GM12878 (cell line): ENCODE results near the gene TPRG1. TPM values are rescaled to one million over a fixed set of nuclear protein-coding genes. Genes with fewer than 3 reads are reported as not detected.

Source experiments
- ATAC-seq: fragments of 200-7000 bp; cut with Tn5 transposase; 3 replicates; pipeline ENCODE4 v1.9.1; 2020; ENCODE audit warnings: mild to moderate bottlenecking, moderate library complexity
- BruUV-seq: library from RNA; stranded (reverse); fragments of 400-500 nt; replicated peaks from 2 replicates; lab custom pipeline; 2021; lab: Mats Ljungman, UMichigan
- CTCF ChIA-PET: fragments of 300-600 bp; sonication (Branson Sonifier 250); formaldehyde crosslinking; extraction: SDS; loops from one replicate; lab custom pipeline; 2021; ENCODE audit warnings: inconsistent platforms; lab: Yijun Ruan, JAX
- POLR2A ChIA-PET: fragments of 350-600 bp; formaldehyde crosslinking; extraction: SDS; loops from one replicate; lab custom pipeline; 2021; ENCODE audit warnings: inconsistent platforms; lab: Charles Lee
- RAD21 ChIA-PET: fragments of 300-600 bp; sonication (Branson Sonifier 250); formaldehyde crosslinking; loops from one replicate; lab custom pipeline; 2023; ENCODE audit warnings: antibody characterized with exemption; ENCODE audit not compliant: unreplicated experiment; lab: Charles Lee
- SMC1A ChIA-PET: fragments of 300-600 bp; sonication (Branson Sonifier 250); formaldehyde crosslinking; loops from one replicate; lab custom pipeline; 2023; ENCODE audit not compliant: unreplicated experiment, uncharacterized antibody; lab: Charles Lee
- DNase-seq: peaks from one replicate; pipeline ENCODE4 v3.0.0-alpha.2; 2011; ENCODE audit warnings: low read depth, low spot score
- FAIRE-seq: peaks from 3 replicates; lab custom pipeline; 2011; peaks lifted over from hg19 to GRCh38; lab: Jason Lieb, UNC
- H2AFZ ChIP-seq: 2 replicates; pipeline ENCODE4 v1.6.0; 2011; ENCODE audit warnings: low read depth, low read length, control low read depth; ENCODE audit not compliant: control insufficient read depth
- H3K27ac ChIP-seq: 2 replicates; pipeline ENCODE4 v1.5.1; 2011; ENCODE audit warnings: control low read depth; ENCODE audit not compliant: control insufficient read depth, insufficient read depth
- H3K27me3 ChIP-seq, 2 experiments: replicated peaks in 1 of 2; 2 replicates each; pipeline versions ENCODE4 v1.6.0 to v1.6.1; 2011; ENCODE audit warnings: low read length in 1 of 2; ENCODE audit not compliant: control insufficient read depth in 2 of 2, insufficient read depth in 2 of 2
- H3K36me3 ChIP-seq, 2 experiments: 2 replicates each; pipeline ENCODE4 v1.5.1; 2011; ENCODE audit warnings: low read length in 1 of 2; ENCODE audit not compliant: control insufficient read depth in 2 of 2, insufficient read depth in 2 of 2
- H3K4me1 ChIP-seq: 2 replicates; pipeline ENCODE4 v1.6.1; 2011; ENCODE audit warnings: mild to moderate bottlenecking, low read length, moderate library complexity, mixed read lengths; ENCODE audit not compliant: control insufficient read depth, insufficient read depth
- H3K4me2 ChIP-seq: 2 replicates; pipeline ENCODE4 v1.6.0; 2011; ENCODE audit warnings: control low read depth; ENCODE audit not compliant: control insufficient read depth, insufficient read depth
- H3K4me3 ChIP-seq: fragments of 200-600 bp; sonication (generic); 2 replicates; pipeline ENCODE4 v1.5.1; 2016
- H3K79me2 ChIP-seq: 2 replicates; pipeline ENCODE4 v1.6.0; 2011; ENCODE audit warnings: low read length; ENCODE audit not compliant: control insufficient read depth, insufficient read depth
- H3K9ac ChIP-seq: 2 replicates; pipeline ENCODE4 v1.8.0; 2011; ENCODE audit warnings: low read length, control low read depth, mixed read lengths; ENCODE audit not compliant: control insufficient read depth, insufficient read depth
- H3K9me3 ChIP-seq: replicated peaks from 3 replicates; pipeline ENCODE4 v1.5.1; 2011; ENCODE audit warnings: mild to moderate bottlenecking, low read length; ENCODE audit not compliant: control insufficient read depth, insufficient read depth
- H4K20me1 ChIP-seq: 2 replicates; pipeline ENCODE4 v1.6.0; 2011; ENCODE audit not compliant: control insufficient read depth, insufficient read depth
- CHD1 ChIP-seq: IDR thresholded peaks from 2 replicates; pipeline ENCODE4 v1.6.1; 2012; ENCODE audit warnings: low read depth, low read length, improper control_type of control experiment
- GABPA ChIP-seq: IDR thresholded peaks from 2 replicates; pipeline ENCODE4 v1.6.1; 2014; ENCODE audit warnings: antibody characterized with exemption, low read depth, mild to moderate bottlenecking, inconsistent platforms
- HCFC1 ChIP-seq: fragments of 150-350 bp; IDR thresholded peaks from 2 replicates; pipeline ENCODE4 v1.6.1; 2014; ENCODE audit warnings: low read length
- MYB ChIP-seq: fragments of 150-350 bp; IDR thresholded peaks from 2 replicates; pipeline ENCODE4 v1.6.1; 2014; ENCODE audit warnings: mild to moderate bottlenecking, low read depth, low read length, borderline replicate concordance
- NRF1 ChIP-seq: conservative IDR thresholded peaks from 2 replicates; pipeline ENCODE4 v1.6.1; 2011; ENCODE audit warnings: mild to moderate bottlenecking, low read depth, low read length, improper control_type of control experiment
- POLR2AphosphoS5 ChIP-seq: IDR thresholded peaks from 2 replicates; pipeline ENCODE4 v1.6.1; 2011; ENCODE audit warnings: mild to moderate bottlenecking, low read length, inconsistent platforms
- RUNX3 ChIP-seq: IDR thresholded peaks from 2 replicates; pipeline ENCODE4 v1.6.1; 2012; ENCODE audit warnings: low read length, inconsistent platforms
- SIN3A ChIP-seq: IDR thresholded peaks from 2 replicates; pipeline ENCODE4 v1.6.1; 2012; ENCODE audit warnings: low read depth, low read length, improper control_type of control experiment
- ZSCAN29 ChIP-seq: fragments of 450-650 bp; IDR thresholded peaks from 2 replicates; pipeline ENCODE4 v1.6.1; 2017; ENCODE audit warnings: mild to moderate bottlenecking, moderate library complexity
- WGBS: methylation state at CpG from one replicate; pipeline ENCODE4 v1.1.6; 2016; ENCODE audit warnings: low lambda C conversion rate; ENCODE audit not compliant: insufficient replicate concordance, insufficient coverage; ENCODE audit errors: missing lambda C conversion rate; 5-methylcytosine and 5-hydroxymethylcytosine counted together
- in situ Hi-C: fragments of 300-500 bp; cut with MboI; formaldehyde crosslinking; loops from 9 replicates; pipeline ENCODE4 v1.14.3; 2018; ENCODE audit warnings: mixed read lengths
- intact Hi-C: fragments of 100-400 bp; cut with micrococcal nuclease; formaldehyde crosslinking; loops from one replicate; pipeline ENCODE4 v1.14.2; 2022; ENCODE audit not compliant: unreplicated experiment
- polyA plus RNA-seq, 11 experiments: library from polyadenylated mRNA; depleted of rRNA in 4 of 11; unstranded in 6 of 11; stranded (reverse) in 5 of 11; fragments of >200 nt; fragmentation: Nextera tagmentation in 4 of 11; fragmentation: Illumina TruSeq in 1 of 11; extraction: Ambion mirVana in 4 of 11; extraction: Trizol in 1 of 11; gene quantifications; 1 replicate in 1 of 11; 2 replicates in 10 of 11; pipeline versions ENCODE4 v1.2.1 to v1.2.3, GENCODE V29; 2011 to 2016; ENCODE audit warnings: inconsistent platforms in 2 of 11, missing spikeins in 2 of 11, low read depth in 1 of 11
- total RNA-seq, 4 experiments: library from RNA; depleted of rRNA in 3 of 4; stranded (reverse); fragments of >200 nt in 3 of 4; fragmentation: Illumina TruSeq in 1 of 4; extraction: Trizol in 1 of 4; gene quantifications; 2 replicates each; pipeline versions ENCODE4 v1.2.1 to v1.2.3, GENCODE V29; 2013 to 2021
- TF ChIP-seq, protein P1 (sequence below): IDR thresholded peaks from 2 replicates; pipeline ENCODE4 v1.6.1; 2011; ENCODE audit warnings: low read depth, low read length, improper control_type of control experiment, borderline replicate concordance
- TF ChIP-seq, protein P2 (sequence below): fragments of 450-650 bp; formaldehyde crosslinking; IDR thresholded peaks from 2 replicates; pipeline ENCODE4 v1.5.0; 2022; ENCODE audit warnings: mild to moderate bottlenecking, missing genetic modification characterization

Gene TPRG1
- total and polyA plus RNA-seq, 10 of the 15 experiments (the other 5 are each of a cell fraction or from before 2014, with no cell fraction given): 0.26 to 30.7 (median 3.6) TPM

DNA sequence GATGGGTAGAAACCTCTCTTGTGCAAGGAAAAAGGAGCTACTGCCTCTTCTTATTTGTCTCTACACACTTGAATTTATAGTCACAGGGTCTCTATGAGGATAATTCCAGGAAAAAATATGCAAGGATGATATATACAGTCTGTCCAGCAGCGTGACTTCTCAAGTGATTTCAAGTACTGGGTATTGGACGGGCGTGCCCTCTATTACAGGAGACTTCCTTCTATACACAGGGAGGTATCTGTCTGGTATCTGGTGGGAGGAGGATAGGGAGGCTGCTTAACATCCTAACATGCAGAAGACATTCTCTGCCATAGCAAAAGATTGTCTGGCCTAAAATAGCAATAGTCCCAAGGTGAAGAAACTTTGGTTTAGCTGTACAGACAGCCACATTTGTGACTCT, 146.1 kb downstream of the TPRG1 start:
- H3K27ac ChIP-seq: no peak overlapping the region
- H3K4me1 ChIP-seq: no peaks in the 10 kb centered on the region; the same call in 1 of the 2 replicates
- ChIA-PET CTCF (interaction anchor here (0.9 kb wide), 1 partner anchor 630 kb away, joined by 3 read pairs; no protein-coding TSS in a partner anchor), SMC1A (interaction anchor here (1.3 kb wide), 1 partner anchor 26 kb away, joined by 3 read pairs; no protein-coding TSS in a partner anchor), RAD21 (interaction anchor here (1.3 kb wide), 1 partner anchor 10 kb away, joined by 4 read pairs; no protein-coding TSS in a partner anchor), POLR2A (interaction anchor here (0.5 to 0.7 kb wide), 2 partner anchors 17 to 31 kb away, joined by 3 to 4 read pairs; no protein-coding TSS in a partner anchor)
- 82% methylated on average over 3 of the region's 3 CpGs for WGBS
- H3K79me2 ChIP-seq: no peaks in the 10 kb centered on the region
- H3K9me3 ChIP-seq: no peaks in the 10 kb centered on the region; the same call in 1 of the 3 replicates
- intact Hi-C loops (no loop called here), in situ Hi-C loops (no loop called here)
- no peak overlapping the region for H3K4me2 ChIP-seq
- H3K9ac ChIP-seq: no peak overlapping the region
- peaks cover 0 to 2% of the 10 kb centered on the region in 2 experiments; a peak in 1 of 4 replicates for H3K36me3 ChIP-seq
- H2AFZ ChIP-seq: no peak overlapping the region
- TF ChIP-seq HCFC1: no peak
- TF ChIP-seq, protein P1, sequence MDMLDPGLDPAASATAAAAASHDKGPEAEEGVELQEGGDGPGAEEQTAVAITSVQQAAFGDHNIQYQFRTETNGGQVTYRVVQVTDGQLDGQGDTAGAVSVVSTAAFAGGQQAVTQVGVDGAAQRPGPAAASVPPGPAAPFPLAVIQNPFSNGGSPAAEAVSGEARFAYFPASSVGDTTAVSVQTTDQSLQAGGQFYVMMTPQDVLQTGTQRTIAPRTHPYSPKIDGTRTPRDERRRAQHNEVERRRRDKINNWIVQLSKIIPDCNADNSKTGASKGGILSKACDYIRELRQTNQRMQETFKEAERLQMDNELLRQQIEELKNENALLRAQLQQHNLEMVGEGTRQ: no peak
- no TSS peak for BruUV-seq
- no peaks in the 10 kb centered on the region for H4K20me1 ChIP-seq
- no peak for FAIRE-seq
- H3K27me3 ChIP-seq: 0 out of 4 replicates have a peak, but pooled peaks cover 0 to 1% of the 10 kb centered on the region in 2 experiments
- no peak for ATAC-seq
- DNase-seq: no peak
- no peak overlapping the region for H3K4me3 ChIP-seq

DNA sequence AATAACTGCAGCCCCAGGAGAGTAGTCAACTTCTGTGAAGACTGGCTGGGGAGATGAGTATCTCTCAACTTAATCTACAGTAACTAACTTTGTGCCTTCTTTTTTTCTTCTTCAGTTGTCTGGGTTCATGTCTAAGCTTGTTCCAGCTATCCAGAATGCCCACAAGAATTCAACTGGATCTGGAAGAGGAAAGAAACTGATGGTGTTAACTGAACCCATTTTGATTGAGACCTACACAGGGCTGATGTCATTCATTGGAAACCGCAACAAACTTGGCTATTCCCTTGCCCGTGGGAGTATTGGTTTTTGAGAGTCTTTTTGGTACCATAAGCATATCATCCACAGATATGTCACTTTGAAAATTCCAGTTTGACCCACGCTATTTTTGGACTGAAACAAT, 148.7 kb downstream of the TPRG1 start:
- DNase-seq (no peak), FAIRE-seq (no peak), ATAC-seq (no peak)
- no peak overlapping the region for H3K27ac ChIP-seq
- H3K4me3 ChIP-seq: no peak overlapping the region
- 94% methylated on average over 3 of the region's 3 CpGs for WGBS
- no peak overlapping the region for H2AFZ ChIP-seq
- H3K9ac ChIP-seq: no peak overlapping the region
- in situ Hi-C loops: no loop called here
- CTCF ChIA-PET: interaction anchor here (0.6 to 2.6 kb wide), 2 partner anchors 12 to 844 kb away, joined by 3 to 9 read pairs; no protein-coding TSS in a partner anchor
- H3K36me3 ChIP-seq: peaks cover 0 to 2% of the 10 kb centered on the region in 2 experiments; a peak in 1 of 4 replicates
- POLR2A ChIA-PET: interaction anchor here (0.6 kb wide), 1 partner anchor 211 kb away, joined by 5 read pairs; no protein-coding TSS in a partner anchor
- no peaks in the 10 kb centered on the region for H4K20me1 ChIP-seq
- intact Hi-C loops: no loop called here
- BruUV-seq: no TSS peak
- H3K4me2 ChIP-seq: no peak overlapping the region
- 0 out of 4 replicates have a peak, but pooled peaks cover 0 to 1% of the 10 kb centered on the region in 2 experiments for H3K27me3 ChIP-seq
- RAD21 ChIA-PET: interaction anchor here (1.3 kb wide), 1 partner anchor 12 kb away, joined by 7 read pairs; no protein-coding TSS in a partner anchor
- peaks cover 15% of the 10 kb centered on the region for H3K4me1 ChIP-seq
- no peaks in the 10 kb centered on the region for H3K79me2 ChIP-seq
- SMC1A ChIA-PET: interaction anchor here (0.7 to 1.2 kb wide), 4 partner anchors 19 to 628 kb away, joined by 3 to 4 read pairs (median 3); no protein-coding TSS in a partner anchor
- peaks cover 3% of the 10 kb centered on the region; the same call in 2 of the 3 replicates for H3K9me3 ChIP-seq
- TF ChIP-seq RUNX3: no peak
- TF ChIP-seq, protein P2, sequence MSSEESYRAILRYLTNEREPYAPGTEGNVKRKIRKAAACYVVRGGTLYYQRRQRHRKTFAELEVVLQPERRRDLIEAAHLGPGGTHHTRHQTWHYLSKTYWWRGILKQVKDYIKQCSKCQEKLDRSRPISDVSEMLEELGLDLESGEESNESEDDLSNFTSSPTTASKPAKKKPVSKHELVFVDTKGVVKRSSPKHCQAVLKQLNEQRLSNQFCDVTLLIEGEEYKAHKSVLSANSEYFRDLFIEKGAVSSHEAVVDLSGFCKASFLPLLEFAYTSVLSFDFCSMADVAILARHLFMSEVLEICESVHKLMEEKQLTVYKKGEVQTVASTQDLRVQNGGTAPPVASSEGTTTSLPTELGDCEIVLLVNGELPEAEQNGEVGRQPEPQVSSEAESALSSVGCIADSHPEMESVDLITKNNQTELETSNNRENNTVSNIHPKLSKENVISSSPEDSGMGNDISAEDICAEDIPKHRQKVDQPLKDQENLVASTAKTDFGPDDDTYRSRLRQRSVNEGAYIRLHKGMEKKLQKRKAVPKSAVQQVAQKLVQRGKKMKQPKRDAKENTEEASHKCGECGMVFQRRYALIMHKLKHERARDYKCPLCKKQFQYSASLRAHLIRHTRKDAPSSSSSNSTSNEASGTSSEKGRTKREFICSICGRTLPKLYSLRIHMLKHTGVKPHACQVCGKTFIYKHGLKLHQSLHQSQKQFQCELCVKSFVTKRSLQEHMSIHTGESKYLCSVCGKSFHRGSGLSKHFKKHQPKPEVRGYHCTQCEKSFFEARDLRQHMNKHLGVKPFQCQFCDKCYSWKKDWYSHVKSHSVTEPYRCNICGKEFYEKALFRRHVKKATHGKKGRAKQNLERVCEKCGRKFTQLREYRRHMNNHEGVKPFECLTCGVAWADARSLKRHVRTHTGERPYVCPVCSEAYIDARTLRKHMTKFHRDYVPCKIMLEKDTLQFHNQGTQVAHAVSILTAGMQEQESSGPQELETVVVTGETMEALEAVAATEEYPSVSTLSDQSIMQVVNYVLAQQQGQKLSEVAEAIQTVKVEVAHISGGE (CRISPR knock-in tag): no peak
- TF ChIP-seq NRF1: no peak
- TF ChIP-seq POLR2AphosphoS5: no peak
- no peak for TF ChIP-seq CHD1
- TF ChIP-seq MYB: no peak
- TF ChIP-seq, protein P1: no peak
- no peak for TF ChIP-seq SIN3A
- TF ChIP-seq GABPA: no peak
- TF ChIP-seq ZSCAN29: no peak
